DOHH2 (cell line): ENCODE results near the gene SPOP.

Source experiments
- CTCF ChIP-seq: fragments of 200-600 bp; sonication (generic); IDR thresholded peaks from one replicate; pipeline ENCODE4 v1.5.1; 2014; ENCODE audit warnings: antibody characterized with exemption, mild to moderate bottlenecking, low read depth, low read length; ENCODE audit not compliant: poor library complexity, severe bottlenecking
- EZH2phosphoT487 ChIP-seq: fragments of 200-600 bp; sonication (generic); IDR thresholded peaks from 2 replicates; pipeline ENCODE4 v1.6.1; 2017; ENCODE audit warnings: borderline replicate concordance, mild to moderate bottlenecking, antibody characterized with exemption, low read length, moderate library complexity, mixed read lengths

GRCh38 chr17:49630113-49630900 lies 47.6 kb downstream of the SPOP start:
- TF ChIP-seq CTCF (no peak), EZH2phosphoT487 (no peak)
